Measurements from ENCODE around the gene SLC22A7.

- TF ChIP-seq CTCF (IDR thresholded peaks at IDR 0.05), result no peak
- TF ChIP-seq POLR2A (IDR thresholded peaks at IDR 0.05), result no peak
- no peak for TF ChIP-seq POLR2AphosphoS5 (IDR thresholded peaks at IDR 0.05)
- TF ChIP-seq EP300 (IDR thresholded peaks at IDR 0.05; ENCODE audit: low read depth), result no peak
Observed at GRCh38 chr6:43294536-43294935, 3.5 kb upstream of the SLC22A7 start.
